AG10803 (cell line): ENCODE results near the gene IL23R.
"Not testable (repeated sequence)": the region's sequence is repeated elsewhere in the genome, so short reads cannot be mapped to it uniquely, and the experiment has no call there.

Source experiments
- DNase-seq: peaks from one replicate; pipeline ENCODE4 v3.0.0; 2010; ENCODE audit warnings: low read depth
- H3K4me3 ChIP-seq: 2 replicates; pipeline ENCODE4 v1.5.1; 2011; ENCODE audit warnings: mild to moderate bottlenecking, low read length, control low read depth
- CTCF ChIP-seq: conservative IDR thresholded peaks from 2 replicates; pipeline ENCODE4 v1.5.1; 2011; ENCODE audit warnings: mild to moderate bottlenecking, low read length, control low read depth, inconsistent platforms

The IL23R gene

GRCh38 chr1:67140460-67140859 lies 25.8 kb upstream of the IL23R start:
- H3K4me3 ChIP-seq = no peak overlapping the region
- DNase-seq = no peak
- TF ChIP-seq CTCF = no peak

- not testable (repeated sequence) for H3K4me3 ChIP-seq
Measured at GRCh38 chr1:67141832-67142231, 24.4 kb upstream of the IL23R start.

GRCh38 chr1:67142931-67143330 lies 23.3 kb upstream of the IL23R start:
- TF ChIP-seq CTCF = no peak
- no peak overlapping the region for H3K4me3 ChIP-seq

More at GRCh38 chr1:67141832-67142231, 24.4 kb upstream of the IL23R start:
- DNase-seq = not testable (repeated sequence)

GRCh38 chr1:67143966-67144365 lies 22.3 kb upstream of the IL23R start:
- DNase-seq = no peak
- no peak overlapping the region for H3K4me3 ChIP-seq
- no peak for TF ChIP-seq CTCF

More at GRCh38 chr1:67142931-67143330, 23.3 kb upstream of the IL23R start:
- DNase-seq = no peak

GRCh38 chr1:67144696-67145095 lies 21.6 kb upstream of the IL23R start:
- TF ChIP-seq CTCF = peak; percentile 46
- H3K4me3 ChIP-seq = no peak overlapping the region
- no peak for DNase-seq

- H3K4me3 ChIP-seq = no peak overlapping the region
- TF ChIP-seq CTCF = no peak
- DNase-seq = no peak
Measured at GRCh38 chr1:67146101-67146500, 20.2 kb upstream of the IL23R start.

- no peak for DNase-seq
- no peak overlapping the region for H3K4me3 ChIP-seq
- TF ChIP-seq CTCF = no peak
Measured at GRCh38 chr1:67146539-67146938, 19.7 kb upstream of the IL23R start.

GRCh38 chr1:67147973-67148372 lies 18.3 kb upstream of the IL23R start:
- DNase-seq, H3K4me3 ChIP-seq: not testable (repeated sequence)
